ENCODE results near the gene SMIM41. TPM values are rescaled to one million over a fixed set of nuclear protein-coding genes. Genes with fewer than 3 reads are reported as not detected.

The SMIM41 gene
- total RNA-seq, 1 experiment from 2014 or later: not detected

DNA sequence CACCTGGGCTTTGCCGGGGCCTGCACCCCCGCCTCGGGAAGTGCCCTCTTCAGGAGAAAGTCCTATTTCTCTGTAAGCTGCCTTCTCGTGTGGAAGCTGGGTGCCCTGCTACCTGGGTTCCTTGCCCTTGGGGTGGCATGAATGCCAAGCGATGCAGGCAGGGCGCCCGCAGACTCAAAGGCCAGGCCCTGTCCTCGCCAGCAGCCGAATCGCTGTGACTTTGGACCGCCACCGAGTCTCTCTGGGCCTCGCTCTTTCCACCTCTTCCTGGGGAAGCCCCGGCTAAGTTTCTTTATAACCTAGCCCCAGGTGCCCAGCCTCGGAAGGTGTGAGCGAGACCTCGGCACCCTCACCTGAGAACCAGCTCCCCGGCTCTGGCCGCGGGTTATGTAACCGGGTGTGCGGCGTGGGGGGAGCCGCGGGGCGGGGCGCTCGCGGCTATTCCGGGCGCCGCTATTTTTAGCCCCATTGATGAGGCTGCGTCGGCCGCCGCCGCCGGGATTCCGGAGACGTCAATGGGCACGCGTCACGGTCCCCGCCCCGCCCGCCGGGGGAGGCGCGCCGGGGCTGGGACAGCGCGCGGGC, 42.8 kb upstream of the SMIM41 start:
- H3K9me3 ChIP-seq (ENCODE audit: insufficient read depth, low read depth): no peaks in the 10 kb centered on the region
- peak overlapping the region; percentile 68 for H3K4me2 ChIP-seq
- BruUV-seq (replicated peaks): no TSS peak
- DNase-seq: peak; percentile 59 to 85
- peaks cover 34% of the 10 kb centered on the region; the same call in 1 of the 2 replicates for H3F3A ChIP-seq (ENCODE audit: insufficient read depth, low read depth)
- H3K36me3 ChIP-seq (ENCODE audit: low read depth): no peaks in the 10 kb centered on the region
- no peaks in the 10 kb centered on the region for H4K20me1 ChIP-seq (ENCODE audit: insufficient read depth)
- no peak overlapping the region for H2AFZ ChIP-seq
- peaks cover 14% of the 10 kb centered on the region for H3K4me1 ChIP-seq (replicated peaks; ENCODE audit: insufficient read depth)
- intact Hi-C loops (cut with micrococcal nuclease; ENCODE audit: unreplicated experiment): loop anchor here (2.0 kb wide), 1 partner anchor 14 kb away; the partner anchor contains the start of gene NR4A1
- ChIA-PET CTCF (interaction anchor here (0.5 to 1.0 kb wide), 4 partner anchors 12 to 322 kb away, joined by 3 to 9 read pairs (median 4); partner anchors contain the start of gene ATG101), POLR2A (ENCODE audit: unreplicated experiment) (interaction anchor here (0.6 to 0.7 kb wide), 3 partner anchors 14 to 33 kb away, joined by 3 to 5 read pairs (median 4); partner anchors contain the start of genes ATG101 and NR4A1)
- H3K79me2 ChIP-seq (ENCODE audit: low read depth): no peaks in the 10 kb centered on the region
- H3K9me2 ChIP-seq (ENCODE audit: insufficient read depth): no peaks in the 10 kb centered on the region
- peak overlapping the region; percentile 37; the same call in 1 of the 2 replicates for H3K4me3 ChIP-seq
- no peaks in the 10 kb centered on the region; the same call in 1 of the 2 replicates for H3K27me3 ChIP-seq (ENCODE audit: insufficient read depth, low read depth)
- H3K27ac ChIP-seq: no peak overlapping the region
- TF ChIP-seq EZH2 (IDR thresholded peaks at IDR 0.05; ENCODE audit: low read depth): no peak

DNA sequence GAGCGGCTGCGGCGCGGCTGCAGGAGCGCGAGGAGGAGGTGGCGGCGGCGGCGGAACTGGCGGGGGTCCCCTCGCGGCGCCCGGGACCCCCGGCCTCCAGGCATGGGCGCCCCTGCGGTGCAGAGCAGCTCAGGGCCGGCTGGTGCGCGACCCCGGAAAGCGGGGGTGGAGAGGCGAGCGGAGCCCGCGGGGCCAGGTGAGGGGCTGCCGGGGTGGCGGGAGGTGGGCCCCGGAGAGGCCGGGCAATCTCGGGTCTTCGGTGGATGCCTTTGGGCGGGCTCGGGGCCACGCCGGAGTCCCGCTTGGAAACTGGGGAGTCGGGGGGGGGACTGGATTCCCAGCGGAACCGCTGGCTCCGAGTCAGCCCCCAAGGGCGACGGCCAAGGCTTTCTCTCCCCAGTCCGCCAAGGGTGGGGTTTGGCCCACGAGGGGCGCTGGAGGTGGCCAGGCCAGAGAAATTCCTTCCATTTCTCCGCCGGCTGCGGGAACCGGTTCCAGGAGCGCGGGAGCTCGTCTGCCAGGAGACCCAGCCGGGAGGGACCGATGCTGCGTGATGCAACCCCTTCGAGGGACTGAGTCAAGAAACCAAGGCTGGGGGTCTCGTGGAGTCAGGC, 42.1 kb upstream of the SMIM41 start:
- Histone ChIP-seq H4K20me1 (ENCODE audit: insufficient read depth) (no peaks in the 10 kb centered on the region), H3K4me2 (peak overlapping the region; percentile 83), H3K36me3 (ENCODE audit: low read depth) (no peaks in the 10 kb centered on the region), H3K79me2 (ENCODE audit: low read depth) (no peaks in the 10 kb centered on the region), H3F3A (ENCODE audit: insufficient read depth, low read depth) (peaks cover 27% of the 10 kb centered on the region; the same call in 1 of the 2 replicates), H3K27ac (no peak overlapping the region), H3K9me2 (ENCODE audit: insufficient read depth) (no peaks in the 10 kb centered on the region), H3K9me3 (ENCODE audit: insufficient read depth, low read depth) (no peaks in the 10 kb centered on the region), H3K27me3 (ENCODE audit: insufficient read depth, low read depth) (no peaks in the 10 kb centered on the region; the same call in 1 of the 2 replicates), H3K4me1 (replicated peaks; ENCODE audit: insufficient read depth) (peaks cover 10% of the 10 kb centered on the region), H3K4me3 (peak overlapping the region; percentile 60), H2AFZ (peak overlapping the region; percentile 79)
- DNase-seq: peak in 1 of 2 experiments; percentile 48
- ChIA-PET POLR2A (ENCODE audit: unreplicated experiment) (interaction anchor here (0.6 kb wide), 3 partner anchors 18 to 1587 kb away, joined by 3 to 5 read pairs (median 3); partner anchors contain the start of gene ATG101), CTCF (interaction anchor here (0.5 to 0.7 kb wide), 3 partner anchors 12 to 322 kb away, joined by 3 to 4 read pairs (median 3); no protein-coding TSS in a partner anchor)
- BruUV-seq (replicated peaks): no TSS peak
- no peak for TF ChIP-seq EZH2 (IDR thresholded peaks at IDR 0.05; ENCODE audit: low read depth)
- TF ChIP-seq, protein P1, sequence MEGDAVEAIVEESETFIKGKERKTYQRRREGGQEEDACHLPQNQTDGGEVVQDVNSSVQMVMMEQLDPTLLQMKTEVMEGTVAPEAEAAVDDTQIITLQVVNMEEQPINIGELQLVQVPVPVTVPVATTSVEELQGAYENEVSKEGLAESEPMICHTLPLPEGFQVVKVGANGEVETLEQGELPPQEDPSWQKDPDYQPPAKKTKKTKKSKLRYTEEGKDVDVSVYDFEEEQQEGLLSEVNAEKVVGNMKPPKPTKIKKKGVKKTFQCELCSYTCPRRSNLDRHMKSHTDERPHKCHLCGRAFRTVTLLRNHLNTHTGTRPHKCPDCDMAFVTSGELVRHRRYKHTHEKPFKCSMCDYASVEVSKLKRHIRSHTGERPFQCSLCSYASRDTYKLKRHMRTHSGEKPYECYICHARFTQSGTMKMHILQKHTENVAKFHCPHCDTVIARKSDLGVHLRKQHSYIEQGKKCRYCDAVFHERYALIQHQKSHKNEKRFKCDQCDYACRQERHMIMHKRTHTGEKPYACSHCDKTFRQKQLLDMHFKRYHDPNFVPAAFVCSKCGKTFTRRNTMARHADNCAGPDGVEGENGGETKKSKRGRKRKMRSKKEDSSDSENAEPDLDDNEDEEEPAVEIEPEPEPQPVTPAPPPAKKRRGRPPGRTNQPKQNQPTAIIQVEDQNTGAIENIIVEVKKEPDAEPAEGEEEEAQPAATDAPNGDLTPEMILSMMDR (conservative IDR thresholded peaks at IDR 0.05): no peak
- intact Hi-C loops (cut with micrococcal nuclease; ENCODE audit: unreplicated experiment): loop anchor here (2.0 kb wide), 1 partner anchor 13 kb away; the partner anchor contains the start of gene NR4A1

DNA sequence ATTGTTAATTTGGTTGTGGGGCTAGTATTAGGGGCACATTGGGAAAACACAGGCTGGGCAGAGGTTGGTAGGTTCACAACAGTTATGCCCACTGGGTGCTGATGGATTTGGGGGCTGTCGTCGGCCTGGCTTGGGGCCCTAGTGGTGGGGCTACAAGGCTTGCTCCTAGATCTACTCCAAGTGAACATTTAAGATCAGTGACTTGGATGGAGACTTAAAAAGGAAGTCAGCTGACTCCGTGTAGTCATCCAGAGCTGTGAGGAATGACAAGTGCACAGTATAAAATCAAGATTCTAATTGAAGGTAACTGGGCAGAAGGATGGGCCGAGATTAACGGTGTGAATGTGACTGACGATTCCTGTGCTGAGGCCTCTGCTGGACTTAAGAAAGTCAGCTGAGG, 41.1 kb upstream of the SMIM41 start:
- H3K9me3 ChIP-seq (ENCODE audit: insufficient read depth, low read depth): no peaks in the 10 kb centered on the region
- H3K9me2 ChIP-seq (ENCODE audit: insufficient read depth): no peaks in the 10 kb centered on the region
- intact Hi-C loops (cut with micrococcal nuclease; ENCODE audit: unreplicated experiment): no loop called here
- no peaks in the 10 kb centered on the region for H3K36me3 ChIP-seq (ENCODE audit: low read depth)
- no peak overlapping the region for H3K27ac ChIP-seq
- TF ChIP-seq, protein P1 (conservative IDR thresholded peaks at IDR 0.05): no peak
- TF ChIP-seq EZH2 (IDR thresholded peaks at IDR 0.05; ENCODE audit: low read depth): no peak
- BruUV-seq (replicated peaks): TSS peak; percentile 35
- H2AFZ ChIP-seq: no peak overlapping the region
- POLR2A ChIA-PET (ENCODE audit: unreplicated experiment): no interaction called here
- no peaks in the 10 kb centered on the region for H3K79me2 ChIP-seq (ENCODE audit: low read depth)
- no peaks in the 10 kb centered on the region for H4K20me1 ChIP-seq (ENCODE audit: insufficient read depth)
- no peaks in the 10 kb centered on the region; the same call in 1 of the 2 replicates for H3K27me3 ChIP-seq (ENCODE audit: insufficient read depth, low read depth)
- no peak for DNase-seq
- H3K4me1 ChIP-seq (replicated peaks; ENCODE audit: insufficient read depth): peaks cover 1% of the 10 kb centered on the region
- H3K4me3 ChIP-seq: no peak overlapping the region
- peak overlapping the region; percentile 83 for H3K4me2 ChIP-seq
- CTCF ChIA-PET: no interaction called here
- peaks cover 23% of the 10 kb centered on the region; the same call in 1 of the 2 replicates for H3F3A ChIP-seq (ENCODE audit: insufficient read depth, low read depth)
